ENCODE measurements around the gene PJA2.

Gene PJA2

GRCh38 chr5:109347252-109347888, 62.4 kb downstream of the PJA2 start:
- Histone ChIP-seq H3K9ac (ENCODE audit: low read length) (no peak overlapping the region), H3K36me3 (replicated peaks; ENCODE audit: insufficient read depth, low read length) (no peaks in the 10 kb centered on the region), H3K4me1 (ENCODE audit: low read length) (no peaks in the 10 kb centered on the region), H3F3A (ENCODE audit: insufficient read depth, low read length) (no peaks in the 10 kb centered on the region), H4K20me1 (ENCODE audit: insufficient read depth, low read length) (no peaks in the 10 kb centered on the region), H2AFZ (ENCODE audit: low read length) (no peak overlapping the region), H3K4me3 (ENCODE audit: low read length) (no peak overlapping the region), H3K27me3 (replicated peaks; ENCODE audit: insufficient read depth, low read length) (no peaks in the 10 kb centered on the region), H3K9me3 (replicated peaks; ENCODE audit: insufficient read depth, low read length) (no peaks in the 10 kb centered on the region), H3K9me2 (replicated peaks; ENCODE audit: insufficient read depth, low read length) (no peaks in the 10 kb centered on the region), H3K79me2 (ENCODE audit: low read length) (no peaks in the 10 kb centered on the region), H3K4me2 (ENCODE audit: low read depth, low read length) (no peak overlapping the region), H3K27ac (ENCODE audit: low read length) (no peak overlapping the region)
- no peak for DNase-seq
- no peak for TF ChIP-seq CTCF (IDR thresholded peaks at IDR 0.05; ENCODE audit: low read length)
- TF ChIP-seq EZH2phosphoT487 (IDR thresholded peaks at IDR 0.05; ENCODE audit: low read length): no peak
- TF ChIP-seq EZH2 (optimal IDR thresholded peaks at IDR 0.05; ENCODE audit: low read depth, low read length): no peak

- no peak for TF ChIP-seq EZH2 (optimal IDR thresholded peaks at IDR 0.05; ENCODE audit: low read depth, low read length)
- TF ChIP-seq CTCF (IDR thresholded peaks at IDR 0.05; ENCODE audit: low read length): no peak
- no peak for TF ChIP-seq EZH2phosphoT487 (IDR thresholded peaks at IDR 0.05; ENCODE audit: low read length)
- no peak overlapping the region for H3K4me2 ChIP-seq (ENCODE audit: low read depth, low read length)
- H3K4me1 ChIP-seq (ENCODE audit: low read length): no peaks in the 10 kb centered on the region
- H3K9me3 ChIP-seq (replicated peaks; ENCODE audit: insufficient read depth, low read length): no peaks in the 10 kb centered on the region
- H2AFZ ChIP-seq (ENCODE audit: low read length): no peak overlapping the region
- H3F3A ChIP-seq (ENCODE audit: insufficient read depth, low read length): no peaks in the 10 kb centered on the region
- no peaks in the 10 kb centered on the region for H3K9me2 ChIP-seq (replicated peaks; ENCODE audit: insufficient read depth, low read length)
- H3K4me3 ChIP-seq (ENCODE audit: low read length): no peak overlapping the region
- no peak overlapping the region for H3K27ac ChIP-seq (ENCODE audit: low read length)
- H3K9ac ChIP-seq (ENCODE audit: low read length): no peak overlapping the region
- no peak for DNase-seq
- no peaks in the 10 kb centered on the region for H3K79me2 ChIP-seq (ENCODE audit: low read length)
- H4K20me1 ChIP-seq (ENCODE audit: insufficient read depth, low read length): no peaks in the 10 kb centered on the region
- no peaks in the 10 kb centered on the region for H3K27me3 ChIP-seq (replicated peaks; ENCODE audit: insufficient read depth, low read length)
- no peaks in the 10 kb centered on the region for H3K36me3 ChIP-seq (replicated peaks; ENCODE audit: insufficient read depth, low read length)
Measured at GRCh38 chr5:109345699-109346098, 64.1 kb downstream of the PJA2 start.

DNA sequence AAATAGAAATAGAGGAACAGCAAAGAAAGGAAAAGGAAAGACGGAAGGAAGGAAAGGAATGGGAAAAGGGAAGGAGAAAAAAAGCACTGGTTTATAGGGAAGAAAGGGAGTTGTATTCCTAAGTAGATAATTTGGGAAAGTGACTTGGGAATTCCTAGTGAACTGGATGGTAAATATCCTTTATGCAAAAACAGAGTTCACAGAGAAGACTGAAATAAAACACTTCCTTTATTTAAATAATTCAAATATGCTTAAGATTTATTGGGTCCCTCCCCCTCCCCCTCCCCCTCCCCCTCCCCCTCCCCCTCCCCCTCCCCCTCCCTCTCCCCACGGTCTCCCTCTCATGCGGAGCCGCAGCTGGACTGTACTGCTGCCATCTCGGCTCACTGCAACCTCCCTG, 69.4 kb downstream of the PJA2 start:
- Histone ChIP-seq H3K36me3 (replicated peaks; ENCODE audit: insufficient read depth, low read length) (no peaks in the 10 kb centered on the region), H4K20me1 (ENCODE audit: insufficient read depth, low read length) (no peaks in the 10 kb centered on the region), H3K4me1 (ENCODE audit: low read length) (no peaks in the 10 kb centered on the region), H2AFZ (ENCODE audit: low read length) (no peak overlapping the region), H3K27me3 (replicated peaks; ENCODE audit: insufficient read depth, low read length) (no peaks in the 10 kb centered on the region), H3K9me2 (replicated peaks; ENCODE audit: insufficient read depth, low read length) (no peaks in the 10 kb centered on the region), H3K9me3 (replicated peaks; ENCODE audit: insufficient read depth, low read length) (no peaks in the 10 kb centered on the region), H3K4me2 (ENCODE audit: low read depth, low read length) (no peak overlapping the region), H3K27ac (ENCODE audit: low read length) (no peak overlapping the region), H3K9ac (ENCODE audit: low read length) (no peak overlapping the region), H3K4me3 (ENCODE audit: low read length) (no peak overlapping the region), H3K79me2 (ENCODE audit: low read length) (no peaks in the 10 kb centered on the region), H3F3A (ENCODE audit: insufficient read depth, low read length) (no peaks in the 10 kb centered on the region)
- no peak for DNase-seq
- no peak for TF ChIP-seq EZH2phosphoT487 (IDR thresholded peaks at IDR 0.05; ENCODE audit: low read length)
- no peak for TF ChIP-seq CTCF (IDR thresholded peaks at IDR 0.05; ENCODE audit: low read length)

Data from MM.1S (cell line).